Right lobe of liver (tissue), 6 donors: Measurements from ENCODE around the gene ZNF383. TPM values are rescaled to one million over a fixed set of nuclear protein-coding genes. Genes with fewer than 3 reads are reported as not detected.

Source experiments
- ATAC-seq, 4 donors: fragments of 200-7000 bp; cut with Tn5 transposase; one replicate each; pipeline ENCODE4 v1.9.1; 2020; ENCODE audit warnings: mild to moderate bottlenecking in 4 of 4, moderate library complexity in 4 of 4
- DNase-seq, 3 donors: peaks; one replicate each; pipeline ENCODE4 v3.0.0-alpha.2; 2020
- H3K27ac ChIP-seq, 3 donors: fragments of 200-600 bp; one replicate each; pipeline ENCODE4 v1.8.0; 2022
- H3K27me3 ChIP-seq, 2 donors: fragments of 200-600 bp; one replicate each; pipeline ENCODE4 v1.8.0; 2022
- H3K36me3 ChIP-seq, 4 donors: fragments of 200-600 bp; sonication (generic) in 1 of 4; one replicate each; pipeline versions ENCODE4 v1.5.1 to v1.8.0; 2017 to 2022; ENCODE audit warnings: control low read depth in 1 of 4
- H3K4me1 ChIP-seq, 4 donors: fragments of 200-600 bp; sonication (generic) in 1 of 4; one replicate each; pipeline versions ENCODE4 v1.5.1 to v1.8.0; 2017 to 2022; ENCODE audit warnings: control low read depth in 1 of 4
- H3K4me3 ChIP-seq, 3 donors: fragments of 200-600 bp; one replicate each; pipeline ENCODE4 v1.8.0; 2022
- H3K9me3 ChIP-seq, 4 donors: fragments of 200-600 bp; sonication (generic) in 1 of 4; one replicate each; pipeline versions ENCODE4 v1.5.1 to v1.8.0; 2017 to 2022; ENCODE audit warnings: control low read depth in 1 of 4
- CTCF ChIP-seq, 4 donors: fragments of 200-600 bp in 3 of 4; fragments of 450-650 bp in 1 of 4; IDR thresholded peaks; one replicate each; pipeline versions ENCODE4 v1.5.1 to v1.8.0; 2016 to 2022; ENCODE audit warnings: antibody characterized with exemption in 4 of 4, mild to moderate bottlenecking in 2 of 4
- POLR2A ChIP-seq: fragments of 450-650 bp; IDR thresholded peaks from one replicate; pipeline ENCODE4 v1.6.1; 2017; ENCODE audit warnings: antibody characterized with exemption, mild to moderate bottlenecking
- WGBS: methylation state at CpG from one replicate; pipeline ENCODE4 v1.1.6; 2018; ENCODE audit warnings: low coverage, low lambda C conversion rate; ENCODE audit not compliant: insufficient coverage; ENCODE audit errors: missing lambda C conversion rate; 5-methylcytosine and 5-hydroxymethylcytosine counted together
- intact Hi-C, 2 donors: fragments of 100-400 bp; cut with DNase I; formaldehyde crosslinking; loops; one replicate each; pipeline versions ENCODE4 v1.11.2 to v1.14.1; 2022
- total RNA-seq, 6 experiments: library from RNA; depleted of rRNA in 2 of 6; stranded (reverse); fragments of >200 nt in 2 of 6; fragmentation: NEBNext Ultra II Directional in 3 of 6; extraction: Animal tissue kit (Norgen Biotek cat#: 25700) in 3 of 6; gene quantifications; one replicate each; pipeline versions ENCODE4 v1.1.0 to v1.2.4, GENCODE V29; 2016 to 2023
- donor health status: DM: no; HTN: yes; CAD: no.
- donor health status: DM: no; HTN: no; CAD: no.
- donor health status: DM: no; HTN: no; CAD: no.
- donor health status: DM: no; HTN: yes; CAD: no.
- donor health status: DM: no; HTN: yes; CAD: no.

Gene ZNF383
- total RNA-seq, 6 experiments from 2014 or later, result 2.5 to 4.4 (median 2.7) TPM

GRCh38 chr19:37221136-37221535 lies 3.1 kb downstream of the ZNF383 start:
- ATAC-seq (no peak), DNase-seq (no peak)
- Histone ChIP-seq H3K9me3 (peaks cover 0 to 11% (median 0%) of the 10 kb centered on the region in 4 donors), H3K27ac (no peak overlapping the region), H3K4me1 (peaks cover 0 to 7% (median 3%) of the 10 kb centered on the region in 4 donors), H3K27me3 (no peaks in the 10 kb centered on the region), H3K36me3 (peaks cover 0 to 18% (median 11%) of the 10 kb centered on the region in 4 donors), H3K4me3 (no peak overlapping the region)
- no peak for TF ChIP-seq CTCF (IDR thresholded peaks at IDR 0.05)
- no peak for TF ChIP-seq POLR2A
- 100% methylated on average over 2 of the region's 2 CpGs for WGBS
- intact Hi-C loops, result no loop called here

GRCh38 chr19:37226248-37226647 lies 8.2 kb downstream of the ZNF383 start:
- Histone ChIP-seq H3K27ac (no peak overlapping the region), H3K36me3 (peaks cover 0 to 59% (median 28%) of the 10 kb centered on the region in 4 donors), H3K4me1 (no peaks in the 10 kb centered on the region), H3K4me3 (no peak overlapping the region), H3K27me3 (no peaks in the 10 kb centered on the region), H3K9me3 (peaks cover 0 to 40% (median 3%) of the 10 kb centered on the region in 4 donors)
- intact Hi-C loops, result no loop called here
- TF ChIP-seq CTCF (IDR thresholded peaks at IDR 0.05), result no peak
- TF ChIP-seq POLR2A, result no peak
- WGBS, result 100% methylated on average over 2 of the region's 2 CpGs
- DNase-seq (no peak), ATAC-seq (no peak)

GRCh38 chr19:37227996-37228395 lies 10.0 kb downstream of the ZNF383 start:
- DNase-seq, result no peak

GRCh38 chr19:37243206-37243632 lies 25.2 kb downstream of the ZNF383 start:
- ATAC-seq (no peak), DNase-seq (no peak)
- intact Hi-C loops, result no loop called here
- peaks cover 0 to 62% (median 34%) of the 10 kb centered on the region in 4 donors for H3K36me3 ChIP-seq
- WGBS, result 81% methylated on average over 4 of the region's 4 CpGs
- TF ChIP-seq CTCF (IDR thresholded peaks at IDR 0.05) (no peak), POLR2A (no peak)
- H3K9me3 ChIP-seq, result peaks cover 6 to 93% (median 52%) of the 10 kb centered on the region in 4 donors
- no peaks in the 10 kb centered on the region for H3K4me1 ChIP-seq
- H3K27ac ChIP-seq, result no peak overlapping the region
- H3K27me3 ChIP-seq, result no peaks in the 10 kb centered on the region
- no peak overlapping the region for H3K4me3 ChIP-seq

More at GRCh38 chr19:37227996-37228395, 10.0 kb downstream of the ZNF383 start:
- Histone ChIP-seq H3K36me3 (peaks cover 0 to 69% (median 33%) of the 10 kb centered on the region in 4 donors), H3K4me3 (no peak overlapping the region), H3K27me3 (no peaks in the 10 kb centered on the region), H3K27ac (no peak overlapping the region), H3K9me3 (peaks cover 0 to 52% (median 7%) of the 10 kb centered on the region in 4 donors), H3K4me1 (no peaks in the 10 kb centered on the region)
- TF ChIP-seq POLR2A (no peak), CTCF (IDR thresholded peaks at IDR 0.05) (peak in 2 of 4 donors; percentile 2 to 21)
- intact Hi-C loops, result no loop called here
- no peak for ATAC-seq
- 79% methylated on average over 12 of the region's 12 CpGs for WGBS
